HPDE6-E6E7 (cell line): Measurements from ENCODE around the gene LCE2C.
"Not testable (repeated sequence)": the region's sequence is repeated elsewhere in the genome, so short reads cannot be mapped to it uniquely, and the experiment has no call there.

ENCODE experiments used
- DNase-seq: peaks from one replicate; pipeline ENCODE4 v3.0.0; 2011; ENCODE audit warnings: missing footprints; ENCODE audit errors: extremely low spot score

LCE2C gene

GRCh38 chr1:152674983-152675382 is at the start of gene LCE2C:
LCE2C (plus strand) TSS chr1:152675279; CDS start chr1:152676016, 737 bp downstream.
- not testable (repeated sequence) for DNase-seq

GRCh38 chr1:152626744-152627143 is 48.3 kb upstream of the LCE2C start:
- no peak for DNase-seq

GRCh38 chr1:152630596-152630995 is 44.5 kb upstream of the LCE2C start:
- no peak for DNase-seq

GRCh38 chr1:152640351-152640750 is 34.7 kb upstream of the LCE2C start:
- no peak for DNase-seq

- DNase-seq = no peak
Observed at GRCh38 chr1:152643945-152644344, 31.1 kb upstream of the LCE2C start.

GRCh38 chr1:152645146-152645545 is 29.9 kb upstream of the LCE2C start:
- no peak for DNase-seq

GRCh38 chr1:152646656-152647055 is 28.4 kb upstream of the LCE2C start:
- DNase-seq = no peak

GRCh38 chr1:152654110-152654509 is 21.0 kb upstream of the LCE2C start:
- DNase-seq = peak; percentile 67

GRCh38 chr1:152656459-152656858 is 18.6 kb upstream of the LCE2C start:
- DNase-seq = no peak

GRCh38 chr1:152657677-152658076 is 17.4 kb upstream of the LCE2C start:
- no peak for DNase-seq

- DNase-seq = no peak
Observed at GRCh38 chr1:152658649-152659048, 16.4 kb upstream of the LCE2C start.

GRCh38 chr1:152663098-152663497 is 12.0 kb upstream of the LCE2C start, which contains the start of gene LCE2D:
LCE2D (plus strand) TSS chr1:152663380; CDS start chr1:152664106, 726 bp downstream.
- DNase-seq = no peak

GRCh38 chr1:152666171-152666570 is 8.9 kb upstream of the LCE2C start:
- DNase-seq = not testable (repeated sequence)

GRCh38 chr1:152667648-152668047 is 7.4 kb upstream of the LCE2C start:
- DNase-seq = no peak

- DNase-seq = no peak
Observed at GRCh38 chr1:152673016-152673415, 2.1 kb upstream of the LCE2C start.

GRCh38 chr1:152679459-152679858 is 4.4 kb downstream of the LCE2C start:
- DNase-seq = no peak

- no peak for DNase-seq
Observed at GRCh38 chr1:152681616-152682015, 6.5 kb downstream of the LCE2C start.

- no peak for DNase-seq
Observed at GRCh38 chr1:152683846-152684245, 8.8 kb downstream of the LCE2C start.

GRCh38 chr1:152685823-152686222 is 10.7 kb downstream of the LCE2C start, which contains the start of gene LCE2B:
LCE2B (plus strand) TSS chr1:152686123; CDS start chr1:152686844, 721 bp downstream.
- DNase-seq = not testable (repeated sequence)

GRCh38 chr1:152697701-152698600 is 22.9 kb downstream of the LCE2C start, which contains the start of gene LCE2A:
LCE2A (plus strand) TSS chr1:152698345; CDS start chr1:152698902, 557 bp downstream.
- no peak for DNase-seq

- no peak for DNase-seq
Observed at GRCh38 chr1:152699746-152700145, 24.7 kb downstream of the LCE2C start.

GRCh38 chr1:152707860-152708259 is 32.8 kb downstream of the LCE2C start, which contains the start of gene LCE4A:
LCE4A (plus strand) TSS chr1:152708160; CDS start chr1:152709076, 916 bp downstream.
- no peak for DNase-seq

- peak; percentile 64 for DNase-seq
Observed at GRCh38 chr1:152718238-152718637, 43.2 kb downstream of the LCE2C start.
